Sigmoid colon (tissue), 7 donors: ENCODE data around the gene RPS27. TPM values are rescaled to one million over a fixed set of nuclear protein-coding genes. Genes with fewer than 3 reads are reported as not detected.
"Not testable (repeated sequence)": the region's sequence is repeated elsewhere in the genome, so short reads cannot be mapped to it uniquely, and the experiment has no call there.

ENCODE experiments used
- DNase-seq: peaks from one replicate; pipeline ENCODE4 v3.0.0-alpha.2; 2019
- H3K27ac ChIP-seq, 4 donors: fragments of 200-600 bp; sonication (generic); one replicate each; pipeline ENCODE4 v1.5.1; 2016 to 2019; ENCODE audit warnings: mild to moderate bottlenecking in 1 of 4
- H3K27me3 ChIP-seq, 3 donors: fragments of 200-600 bp; sonication (generic); one replicate each; pipeline ENCODE4 v1.5.1; 2019; ENCODE audit warnings: mild to moderate bottlenecking in 1 of 3
- H3K36me3 ChIP-seq, 4 donors: fragments of 200-600 bp; sonication (generic); one replicate each; pipeline ENCODE4 v1.5.1; 2016 to 2019
- H3K4me1 ChIP-seq, 4 donors: fragments of 200-600 bp; sonication (generic); one replicate each; pipeline ENCODE4 v1.5.1; 2017 to 2019
- H3K4me3 ChIP-seq, 4 donors: fragments of 200-600 bp; sonication (generic); one replicate each; pipeline ENCODE4 v1.5.1; 2017 to 2019; ENCODE audit warnings: mild to moderate bottlenecking in 2 of 4, moderate library complexity in 1 of 4
- H3K9me3 ChIP-seq, 4 donors: fragments of 200-600 bp in 3 of 4; sonication (generic) in 3 of 4; one replicate each; pipeline versions ENCODE4 v1.5.1 to v1.6.1; 2013 to 2019
- EP300 ChIP-seq, 4 donors: sonication (generic); formaldehyde crosslinking; IDR thresholded peaks; one replicate each; pipeline ENCODE4 v1.6.1; 2017; ENCODE audit warnings: antibody characterized with exemption in 4 of 4
- POLR2A ChIP-seq, 2 donors: fragments of 450-650 bp; IDR thresholded peaks; one replicate each; pipeline ENCODE4 v1.6.1; 2016; ENCODE audit warnings: antibody characterized with exemption in 2 of 2, mild to moderate bottlenecking in 2 of 2, moderate library complexity in 2 of 2
- POLR2AphosphoS5 ChIP-seq, 4 donors: sonication (generic); formaldehyde crosslinking; IDR thresholded peaks; one replicate each; pipeline ENCODE4 v1.6.1; 2017; ENCODE audit warnings: antibody characterized with exemption in 4 of 4
- WGBS, 2 donors: extraction: QIAGEN DNeasy Blood & Tissue Kit; methylation state at CpG; one replicate each; pipeline ENCODE4 v1.1.7; 2013; 5-methylcytosine and 5-hydroxymethylcytosine counted together
- intact Hi-C: fragments of 100-400 bp; cut with DNase I; formaldehyde crosslinking; loops from one replicate; pipeline ENCODE4 v1.15.1; 2023
- polyA plus RNA-seq, 3 donors: library from polyadenylated mRNA; stranded (reverse); fragments of 200-250 nt; gene quantifications; one replicate each; pipeline ENCODE4 v1.2.3, GENCODE V29; 2013
- total RNA-seq, 4 donors: library from RNA; depleted of rRNA; stranded (reverse); fragments of >200 nt; gene quantifications; one replicate each; pipeline ENCODE4 v1.1.0, GENCODE V29; 2016
- TF ChIP-seq, protein P1 (sequence below), 4 experiments: fragments of 450-650 bp in 3 of 4; fragments of 200-600 bp in 1 of 4; IDR thresholded peaks; one replicate each; pipeline ENCODE4 v1.5.1; 2016 to 2019; ENCODE audit warnings: antibody characterized with exemption in 4 of 4, mild to moderate bottlenecking in 3 of 4, moderate library complexity in 2 of 4
- donor health status: healthy with polysubstance abuse.
- donor health status: Bipolar disorder and iron deficiency.
- donor health status: healthy.

RPS27 gene
- total and polyA plus RNA-seq, 7 donors: 1,466 to 20,490 (median 4,347) TPM

DNA sequence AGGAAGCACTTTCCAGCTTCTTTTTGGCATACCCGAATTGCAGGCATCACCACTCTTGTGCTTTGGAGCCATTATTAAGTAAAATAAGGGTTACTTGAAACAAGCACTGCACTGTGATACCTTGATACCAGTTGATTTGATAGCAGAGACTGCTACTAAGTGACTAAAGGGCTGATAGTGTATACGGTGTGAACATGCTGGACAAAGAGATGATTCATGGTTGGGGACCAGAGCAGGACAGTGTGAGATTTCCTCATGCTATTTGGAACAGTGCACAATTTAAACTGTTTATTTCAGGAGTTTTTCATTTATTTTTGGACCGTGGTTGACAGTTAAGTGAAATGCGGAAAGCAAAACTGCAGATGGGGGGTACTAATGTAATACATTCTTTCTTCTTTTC is 9.9 kb downstream of the RPS27 start:
- no peak overlapping the region for H3K27ac ChIP-seq
- no peak overlapping the region for H3K4me3 ChIP-seq
- DNase-seq: no peak
- H3K27me3 ChIP-seq: no peaks in the 10 kb centered on the region
- intact Hi-C loops: no loop called here
- 86% methylated on average over 4 of the region's 4 CpGs for WGBS, 2 donors
- H3K4me1 ChIP-seq: no peaks in the 10 kb centered on the region
- H3K9me3 ChIP-seq: no peaks in the 10 kb centered on the region
- TF ChIP-seq, protein P1, sequence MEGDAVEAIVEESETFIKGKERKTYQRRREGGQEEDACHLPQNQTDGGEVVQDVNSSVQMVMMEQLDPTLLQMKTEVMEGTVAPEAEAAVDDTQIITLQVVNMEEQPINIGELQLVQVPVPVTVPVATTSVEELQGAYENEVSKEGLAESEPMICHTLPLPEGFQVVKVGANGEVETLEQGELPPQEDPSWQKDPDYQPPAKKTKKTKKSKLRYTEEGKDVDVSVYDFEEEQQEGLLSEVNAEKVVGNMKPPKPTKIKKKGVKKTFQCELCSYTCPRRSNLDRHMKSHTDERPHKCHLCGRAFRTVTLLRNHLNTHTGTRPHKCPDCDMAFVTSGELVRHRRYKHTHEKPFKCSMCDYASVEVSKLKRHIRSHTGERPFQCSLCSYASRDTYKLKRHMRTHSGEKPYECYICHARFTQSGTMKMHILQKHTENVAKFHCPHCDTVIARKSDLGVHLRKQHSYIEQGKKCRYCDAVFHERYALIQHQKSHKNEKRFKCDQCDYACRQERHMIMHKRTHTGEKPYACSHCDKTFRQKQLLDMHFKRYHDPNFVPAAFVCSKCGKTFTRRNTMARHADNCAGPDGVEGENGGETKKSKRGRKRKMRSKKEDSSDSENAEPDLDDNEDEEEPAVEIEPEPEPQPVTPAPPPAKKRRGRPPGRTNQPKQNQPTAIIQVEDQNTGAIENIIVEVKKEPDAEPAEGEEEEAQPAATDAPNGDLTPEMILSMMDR (IDR thresholded peaks at IDR 0.05): no peak
- TF ChIP-seq EP300 (IDR thresholded peaks at IDR 0.05) (no peak), POLR2A (IDR thresholded peaks at IDR 0.05) (no peak), POLR2AphosphoS5 (IDR thresholded peaks at IDR 0.05) (no peak)
- H3K36me3 ChIP-seq: peaks cover 0 to 7% (median 2%) of the 10 kb centered on the region in 4 donors

DNA sequence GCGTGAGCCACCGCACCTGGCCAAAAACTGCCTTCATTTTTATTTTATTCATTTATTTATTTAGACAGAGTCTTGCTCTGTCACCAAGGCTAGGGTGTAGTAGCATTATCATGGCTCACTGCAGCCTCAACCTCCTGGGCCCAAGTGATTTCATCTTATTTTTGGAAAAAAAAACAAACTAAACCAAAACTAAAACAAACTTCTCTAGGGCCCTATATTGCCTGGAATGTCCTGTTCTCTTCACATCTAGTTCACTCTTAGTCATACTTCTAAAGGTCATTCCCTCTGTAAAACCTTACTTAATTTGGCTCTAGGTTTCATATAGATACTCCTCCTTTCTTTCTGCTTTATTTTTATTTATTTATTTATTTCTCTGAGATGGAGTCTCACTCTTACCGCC is 15.6 kb downstream of the RPS27 start:
- TF ChIP-seq POLR2A (IDR thresholded peaks at IDR 0.05): no peak
- TF ChIP-seq, protein P1 (IDR thresholded peaks at IDR 0.05): no peak
- TF ChIP-seq POLR2AphosphoS5 (IDR thresholded peaks at IDR 0.05): no peak
- no peak for TF ChIP-seq EP300 (IDR thresholded peaks at IDR 0.05)
- no peaks in the 10 kb centered on the region for H3K36me3 ChIP-seq
- WGBS, 2 donors: 94 to 97% methylated on average over 3 of the region's 3 CpGs
- intact Hi-C loops: no loop called here
- no peaks in the 10 kb centered on the region for H3K9me3 ChIP-seq
- no peaks in the 10 kb centered on the region for H3K27me3 ChIP-seq
- no peak overlapping the region for H3K27ac ChIP-seq
- DNase-seq: no peak
- H3K4me1 ChIP-seq: no peaks in the 10 kb centered on the region
- H3K4me3 ChIP-seq: no peak overlapping the region

DNA sequence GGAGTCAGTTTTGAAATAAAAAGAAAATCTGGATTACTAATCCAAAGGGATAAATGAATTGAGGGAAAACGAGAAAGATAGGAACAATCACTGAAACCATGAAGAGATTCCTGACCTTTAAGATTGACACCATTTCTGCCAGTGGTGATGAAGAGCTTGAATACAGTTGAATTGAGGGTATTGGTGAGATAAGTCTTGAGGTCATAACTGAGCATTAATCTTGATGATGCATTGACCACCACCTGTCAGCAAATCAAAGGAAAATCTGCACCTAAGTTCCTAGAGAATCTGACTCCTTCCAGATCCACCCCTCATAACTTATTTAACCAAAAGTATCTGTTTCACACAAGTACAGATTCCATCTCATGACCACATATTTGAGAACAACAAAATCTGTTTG is 21.6 kb downstream of the RPS27 start:
- Histone ChIP-seq H3K9me3 (no peaks in the 10 kb centered on the region), H3K36me3 (no peaks in the 10 kb centered on the region), H3K27ac (no peak overlapping the region), H3K27me3 (no peaks in the 10 kb centered on the region), H3K4me1 (no peaks in the 10 kb centered on the region), H3K4me3 (no peak overlapping the region)
- intact Hi-C loops: no loop called here
- WGBS, 2 donors: 85 to 93% methylated on average over 1 of the region's 1 CpG
- no peak for DNase-seq
- TF ChIP-seq POLR2A (IDR thresholded peaks at IDR 0.05) (no peak), EP300 (IDR thresholded peaks at IDR 0.05) (no peak), POLR2AphosphoS5 (IDR thresholded peaks at IDR 0.05) (no peak)
- TF ChIP-seq, protein P1 (IDR thresholded peaks at IDR 0.05): no peak

DNA sequence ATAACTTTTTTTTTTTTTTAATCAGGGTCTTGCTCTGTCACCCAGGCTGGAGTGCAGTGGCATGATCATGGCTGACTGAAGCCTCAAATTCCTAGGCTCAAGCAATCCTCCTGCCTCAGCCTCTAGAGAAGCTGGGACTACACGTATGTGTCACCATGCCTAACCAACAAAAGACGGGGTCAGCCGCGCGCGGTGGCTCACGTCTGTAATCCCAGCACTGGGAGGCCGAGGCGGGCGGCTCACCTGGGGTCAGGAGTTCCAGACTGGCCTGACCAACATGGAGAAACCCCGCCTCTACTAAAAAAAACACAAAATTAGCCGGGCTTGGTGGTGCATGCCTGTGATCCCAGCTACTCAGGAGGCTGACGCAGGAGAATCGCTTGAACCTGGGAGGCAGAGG is 22.0 kb downstream of the RPS27 start:
- H3K27me3 ChIP-seq, H3K4me3 ChIP-seq, H3K27ac ChIP-seq, H3K36me3 ChIP-seq, DNase-seq, H3K9me3 ChIP-seq, intact Hi-C loops, H3K4me1 ChIP-seq: not testable (repeated sequence)
- WGBS, 2 donors: 95 to 96% methylated on average over 14 of the region's 14 CpGs

DNA sequence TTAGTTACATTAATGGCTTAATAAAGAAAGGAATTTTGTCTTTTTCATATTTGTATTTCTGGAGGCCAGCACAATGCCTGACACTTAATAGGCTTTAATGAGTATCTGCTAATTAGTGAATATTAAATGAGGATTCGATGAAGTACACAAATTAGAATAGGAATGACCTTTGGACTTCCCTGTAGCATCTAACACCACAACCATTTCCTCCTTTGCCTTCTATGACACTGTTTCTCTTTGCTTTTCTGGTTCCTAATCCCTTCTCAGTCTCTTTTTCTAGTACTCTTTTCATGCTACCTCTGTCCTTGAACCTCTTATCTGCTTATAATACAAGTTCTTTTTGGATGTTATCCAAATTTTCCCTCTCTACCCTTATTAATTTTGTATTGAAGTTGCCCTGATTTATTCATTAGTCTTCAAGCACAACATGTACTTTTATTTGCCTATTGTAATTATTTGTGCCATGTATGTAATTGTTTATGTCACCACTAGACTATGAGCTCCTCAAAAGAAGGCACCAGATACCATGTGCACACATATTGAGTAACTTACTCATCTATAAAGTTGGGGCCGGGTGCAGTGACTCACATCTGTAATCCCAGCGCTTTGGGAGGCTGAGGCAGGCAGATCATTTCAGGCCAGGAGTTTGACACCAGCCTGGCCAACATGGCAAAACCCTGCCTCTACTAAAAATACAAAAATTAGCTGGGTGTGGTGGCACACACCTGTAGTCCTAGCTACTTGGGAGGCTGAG is 23.8 kb downstream of the RPS27 start:
- Histone ChIP-seq H3K4me3 (no peak overlapping the region), H3K9me3 (no peaks in the 10 kb centered on the region), H3K36me3 (no peaks in the 10 kb centered on the region), H3K27ac (no peak overlapping the region), H3K27me3 (no peaks in the 10 kb centered on the region), H3K4me1 (no peaks in the 10 kb centered on the region)
- intact Hi-C loops: no loop called here
- TF ChIP-seq EP300 (IDR thresholded peaks at IDR 0.05) (no peak), POLR2AphosphoS5 (IDR thresholded peaks at IDR 0.05) (no peak), POLR2A (IDR thresholded peaks at IDR 0.05) (no peak)
- TF ChIP-seq, protein P1 (IDR thresholded peaks at IDR 0.05): no peak
- DNase-seq: no peak
- WGBS, 2 donors: 53 to 74% methylated on average over 3 of the region's 3 CpGs
